Esophagus squamous epithelium (tissue), 4 donors: ENCODE results near the gene SLC45A1.

Source experiments
- POLR2A ChIP-seq, 4 donors: fragments of 450-650 bp; IDR thresholded peaks; one replicate each; pipeline ENCODE4 v1.6.1; 2017; ENCODE audit warnings: antibody characterized with exemption in 4 of 4, mild to moderate bottlenecking in 4 of 4, moderate library complexity in 3 of 4
- TF ChIP-seq, protein P1 (sequence below), 6 experiments: fragments of 450-650 bp in 4 of 6; fragments of 200-600 bp in 2 of 6; sonication (generic) in 2 of 6; IDR thresholded peaks; one replicate each; pipeline ENCODE4 v1.5.1; 2016 to 2019; ENCODE audit warnings: antibody characterized with exemption in 6 of 6, mild to moderate bottlenecking in 4 of 6, moderate library complexity in 4 of 6

DNA sequence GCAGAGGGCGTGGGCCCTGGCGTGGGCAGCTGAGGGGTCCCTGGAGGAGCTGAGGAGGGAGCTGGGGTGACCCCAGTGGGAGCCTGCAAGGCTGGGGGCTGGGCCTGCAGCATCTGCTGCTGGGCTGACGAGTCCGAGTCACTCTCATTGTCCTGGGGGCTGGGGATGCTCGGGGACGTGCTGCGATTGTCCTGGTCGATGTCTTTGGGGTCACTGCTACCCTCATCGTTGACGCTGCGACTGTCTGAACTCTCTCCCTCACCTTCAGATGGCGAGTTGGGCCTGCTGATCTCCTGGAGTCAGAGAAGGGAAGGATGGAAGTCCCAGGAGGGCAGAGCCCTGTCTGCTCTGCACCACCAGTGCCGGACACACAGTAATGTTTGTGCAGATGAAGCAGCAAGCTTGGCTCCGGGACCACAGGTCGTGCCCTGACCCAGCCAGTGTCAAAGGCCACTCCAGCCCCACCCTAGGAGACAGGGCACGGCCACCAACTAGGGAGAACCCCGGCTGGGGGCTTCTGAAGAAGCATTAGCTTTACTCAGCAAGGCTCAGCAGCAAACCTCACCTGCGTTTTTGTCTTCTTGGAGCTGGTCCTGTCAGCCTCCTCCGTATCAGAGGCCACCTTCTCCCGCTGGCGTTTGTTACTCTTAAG lies 43.4 kb downstream of the SLC45A1 start:
- TF ChIP-seq, protein P1, sequence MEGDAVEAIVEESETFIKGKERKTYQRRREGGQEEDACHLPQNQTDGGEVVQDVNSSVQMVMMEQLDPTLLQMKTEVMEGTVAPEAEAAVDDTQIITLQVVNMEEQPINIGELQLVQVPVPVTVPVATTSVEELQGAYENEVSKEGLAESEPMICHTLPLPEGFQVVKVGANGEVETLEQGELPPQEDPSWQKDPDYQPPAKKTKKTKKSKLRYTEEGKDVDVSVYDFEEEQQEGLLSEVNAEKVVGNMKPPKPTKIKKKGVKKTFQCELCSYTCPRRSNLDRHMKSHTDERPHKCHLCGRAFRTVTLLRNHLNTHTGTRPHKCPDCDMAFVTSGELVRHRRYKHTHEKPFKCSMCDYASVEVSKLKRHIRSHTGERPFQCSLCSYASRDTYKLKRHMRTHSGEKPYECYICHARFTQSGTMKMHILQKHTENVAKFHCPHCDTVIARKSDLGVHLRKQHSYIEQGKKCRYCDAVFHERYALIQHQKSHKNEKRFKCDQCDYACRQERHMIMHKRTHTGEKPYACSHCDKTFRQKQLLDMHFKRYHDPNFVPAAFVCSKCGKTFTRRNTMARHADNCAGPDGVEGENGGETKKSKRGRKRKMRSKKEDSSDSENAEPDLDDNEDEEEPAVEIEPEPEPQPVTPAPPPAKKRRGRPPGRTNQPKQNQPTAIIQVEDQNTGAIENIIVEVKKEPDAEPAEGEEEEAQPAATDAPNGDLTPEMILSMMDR (IDR thresholded peaks at IDR 0.05): no peak
- TF ChIP-seq POLR2A (IDR thresholded peaks at IDR 0.05): no peak
